Right lobe of liver (tissue), 4 donors: Measurements from ENCODE around the gene IL9R.
"Not testable (repeated sequence)": the region's sequence is repeated elsewhere in the genome, so short reads cannot be mapped to it uniquely, and the experiment has no call there.

Experiments used
- CTCF ChIP-seq, 4 donors: fragments of 200-600 bp in 3 of 4; fragments of 450-650 bp in 1 of 4; IDR thresholded peaks; one replicate each; pipeline versions ENCODE4 v1.5.1 to v1.8.0; 2016 to 2022; ENCODE audit warnings: antibody characterized with exemption in 4 of 4, mild to moderate bottlenecking in 2 of 4
- POLR2A ChIP-seq: fragments of 450-650 bp; IDR thresholded peaks from one replicate; pipeline ENCODE4 v1.6.1; 2017; ENCODE audit warnings: antibody characterized with exemption, mild to moderate bottlenecking
- donor health status: DM: no; HTN: no; CAD: no.
- donor health status: DM: no; HTN: no; CAD: no.
- donor health status: DM: no; HTN: yes; CAD: no.

GRCh38 chrX:156028653-156029237 lies 31.2 kb downstream of the IL9R start:
- not testable (repeated sequence) for TF ChIP-seq CTCF (IDR thresholded peaks at IDR 0.05); POLR2A
